ENCODE data around the gene MFAP3.

- TF ChIP-seq, protein P1, sequence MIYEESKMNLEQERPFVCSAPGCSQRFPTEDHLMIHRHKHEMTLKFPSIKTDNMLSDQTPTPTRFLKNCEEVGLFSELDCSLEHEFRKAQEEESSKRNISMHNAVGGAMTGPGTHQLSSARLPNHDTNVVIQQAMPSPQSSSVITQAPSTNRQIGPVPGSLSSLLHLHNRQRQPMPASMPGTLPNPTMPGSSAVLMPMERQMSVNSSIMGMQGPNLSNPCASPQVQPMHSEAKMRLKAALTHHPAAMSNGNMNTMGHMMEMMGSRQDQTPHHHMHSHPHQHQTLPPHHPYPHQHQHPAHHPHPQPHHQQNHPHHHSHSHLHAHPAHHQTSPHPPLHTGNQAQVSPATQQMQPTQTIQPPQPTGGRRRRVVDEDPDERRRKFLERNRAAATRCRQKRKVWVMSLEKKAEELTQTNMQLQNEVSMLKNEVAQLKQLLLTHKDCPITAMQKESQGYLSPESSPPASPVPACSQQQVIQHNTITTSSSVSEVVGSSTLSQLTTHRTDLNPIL (CRISPR knock-in tag; IDR thresholded peaks at IDR 0.05; ENCODE audit: low read depth): no peak
- TF ChIP-seq TCF4 (CRISPR knock-in tag; IDR thresholded peaks at IDR 0.05; ENCODE audit: borderline replicate concordance) (no peak), ZFP30 (CRISPR knock-in tag; IDR thresholded peaks at IDR 0.05) (no peak), ARNTL (CRISPR knock-in tag; IDR thresholded peaks at IDR 0.05; ENCODE audit: borderline replicate concordance, low read depth) (no peak), BACH2 (CRISPR knock-in tag; IDR thresholded peaks at IDR 0.05; ENCODE audit: borderline replicate concordance) (no peak), PPARA (CRISPR knock-in tag; IDR thresholded peaks at IDR 0.05; ENCODE audit: borderline replicate concordance) (no peak), ZNF70 (CRISPR knock-in tag; IDR thresholded peaks at IDR 0.05) (no peak)
- TF ChIP-seq, protein P2, sequence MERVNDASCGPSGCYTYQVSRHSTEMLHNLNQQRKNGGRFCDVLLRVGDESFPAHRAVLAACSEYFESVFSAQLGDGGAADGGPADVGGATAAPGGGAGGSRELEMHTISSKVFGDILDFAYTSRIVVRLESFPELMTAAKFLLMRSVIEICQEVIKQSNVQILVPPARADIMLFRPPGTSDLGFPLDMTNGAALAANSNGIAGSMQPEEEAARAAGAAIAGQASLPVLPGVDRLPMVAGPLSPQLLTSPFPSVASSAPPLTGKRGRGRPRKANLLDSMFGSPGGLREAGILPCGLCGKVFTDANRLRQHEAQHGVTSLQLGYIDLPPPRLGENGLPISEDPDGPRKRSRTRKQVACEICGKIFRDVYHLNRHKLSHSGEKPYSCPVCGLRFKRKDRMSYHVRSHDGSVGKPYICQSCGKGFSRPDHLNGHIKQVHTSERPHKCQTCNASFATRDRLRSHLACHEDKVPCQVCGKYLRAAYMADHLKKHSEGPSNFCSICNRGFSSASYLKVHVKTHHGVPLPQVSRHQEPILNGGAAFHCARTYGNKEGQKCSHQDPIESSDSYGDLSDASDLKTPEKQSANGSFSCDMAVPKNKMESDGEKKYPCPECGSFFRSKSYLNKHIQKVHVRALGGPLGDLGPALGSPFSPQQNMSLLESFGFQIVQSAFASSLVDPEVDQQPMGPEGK (CRISPR knock-in tag; IDR thresholded peaks at IDR 0.05; ENCODE audit: borderline replicate concordance): no peak
These were observed 51.9 kb downstream of the MFAP3 start for GRCh38 chr5:154090656-154091055.
